OCI-LY7 (cell line): ENCODE data around the gene KCNG4.

Experiments used
- EZH2phosphoT487 ChIP-seq: fragments of 200-600 bp; sonication (generic); IDR thresholded peaks from 2 replicates; pipeline ENCODE4 v1.6.1; 2018; ENCODE audit warnings: low read depth, borderline replicate concordance, mild to moderate bottlenecking, mixed run types, antibody characterized with exemption, low read length, moderate library complexity, mixed read lengths
- TF ChIP-seq, protein P1 (sequence below): fragments of 200-600 bp; sonication (generic); conservative IDR thresholded peaks from 2 replicates; pipeline ENCODE4 v1.5.1; 2014; ENCODE audit warnings: mild to moderate bottlenecking, antibody characterized with exemption, low read length, moderate library complexity, mixed read lengths

DNA sequence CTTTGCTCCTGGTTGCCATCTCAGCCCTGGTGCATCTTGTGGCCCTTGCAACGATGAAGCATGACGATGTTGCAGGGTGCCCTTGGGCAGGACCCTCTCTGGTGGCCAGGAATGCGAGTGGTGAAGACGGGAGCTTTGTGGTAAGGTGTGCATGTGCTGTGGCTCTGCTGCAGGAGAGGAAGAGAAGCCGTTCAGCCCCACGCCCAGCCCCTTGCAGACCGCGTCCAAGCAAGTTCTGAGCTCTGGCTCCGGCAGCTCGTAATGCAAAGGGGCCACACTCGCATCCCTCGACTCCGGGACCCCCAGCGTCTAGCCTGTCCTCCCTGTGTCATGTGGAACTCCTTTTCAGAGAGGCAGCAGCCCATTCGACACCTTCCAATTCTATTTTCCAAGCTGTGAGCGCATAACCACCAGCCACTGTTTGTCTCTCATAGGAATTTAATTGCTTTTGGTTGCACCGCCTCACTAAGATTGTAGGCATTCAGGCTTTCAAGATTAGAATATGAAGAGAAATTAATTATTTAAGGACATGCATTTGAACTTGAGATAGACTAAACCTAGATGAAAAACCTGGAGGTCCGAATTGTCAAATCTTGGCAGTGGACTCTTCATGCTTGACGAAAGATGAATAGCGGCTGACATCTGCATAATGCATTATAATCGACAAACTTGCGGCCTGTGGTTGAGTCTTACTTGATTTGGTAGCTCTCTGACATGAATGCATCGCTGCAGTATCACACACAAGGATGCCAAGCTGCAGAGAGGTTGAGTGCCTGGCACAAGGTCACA lies 21.1 kb upstream of the KCNG4 start:
- TF ChIP-seq, protein P1, sequence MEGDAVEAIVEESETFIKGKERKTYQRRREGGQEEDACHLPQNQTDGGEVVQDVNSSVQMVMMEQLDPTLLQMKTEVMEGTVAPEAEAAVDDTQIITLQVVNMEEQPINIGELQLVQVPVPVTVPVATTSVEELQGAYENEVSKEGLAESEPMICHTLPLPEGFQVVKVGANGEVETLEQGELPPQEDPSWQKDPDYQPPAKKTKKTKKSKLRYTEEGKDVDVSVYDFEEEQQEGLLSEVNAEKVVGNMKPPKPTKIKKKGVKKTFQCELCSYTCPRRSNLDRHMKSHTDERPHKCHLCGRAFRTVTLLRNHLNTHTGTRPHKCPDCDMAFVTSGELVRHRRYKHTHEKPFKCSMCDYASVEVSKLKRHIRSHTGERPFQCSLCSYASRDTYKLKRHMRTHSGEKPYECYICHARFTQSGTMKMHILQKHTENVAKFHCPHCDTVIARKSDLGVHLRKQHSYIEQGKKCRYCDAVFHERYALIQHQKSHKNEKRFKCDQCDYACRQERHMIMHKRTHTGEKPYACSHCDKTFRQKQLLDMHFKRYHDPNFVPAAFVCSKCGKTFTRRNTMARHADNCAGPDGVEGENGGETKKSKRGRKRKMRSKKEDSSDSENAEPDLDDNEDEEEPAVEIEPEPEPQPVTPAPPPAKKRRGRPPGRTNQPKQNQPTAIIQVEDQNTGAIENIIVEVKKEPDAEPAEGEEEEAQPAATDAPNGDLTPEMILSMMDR = no peak
- no peak for TF ChIP-seq EZH2phosphoT487
